Mesenteric fat pad (tissue), 1 donor: ENCODE measurements around the gene CLN6. TPM values are rescaled to one million over a fixed set of nuclear protein-coding genes. Genes with fewer than 3 reads are reported as not detected.
"Not testable (repeated sequence)": the region's sequence is repeated elsewhere in the genome, so short reads cannot be mapped to it uniquely, and the experiment has no call there.

ENCODE experiments used
- DNase-seq: peaks from one replicate; pipeline ENCODE4 v3.0.0-alpha.2; 2020; ENCODE audit warnings: low spot score
- total RNA-seq: library from RNA; stranded (reverse); fragmentation: NEBNext Ultra II Directional; extraction: Animal tissue kit (Norgen Biotek cat#: 25700); gene quantifications from one replicate; pipeline ENCODE4 v1.2.1, GENCODE V29; 2021
- donor health status: DM: yes; HTN: yes; CAD: no.

CLN6 gene
- total RNA-seq, 1 donor from 2014 or later: 24.7 TPM

DNA sequence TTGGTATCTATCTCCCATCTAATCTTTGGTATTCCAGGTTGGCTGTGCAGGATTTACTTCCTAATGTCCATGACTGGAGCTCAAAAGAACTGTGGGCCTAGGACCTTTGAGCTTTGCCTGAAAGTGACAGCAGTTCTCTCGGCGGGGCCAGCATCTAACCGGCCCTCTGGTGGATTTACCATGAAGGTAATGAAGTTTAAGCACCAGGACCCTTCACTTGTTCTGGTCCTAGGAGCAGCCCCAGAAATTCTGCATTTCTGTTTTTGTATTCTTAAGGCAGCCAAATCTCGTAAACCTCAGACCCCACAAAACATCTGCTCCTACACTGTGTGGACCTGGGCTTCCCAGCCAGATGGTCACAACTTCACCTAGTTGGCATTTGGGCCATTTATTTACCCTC is 37.4 kb downstream of the CLN6 start:
- DNase-seq: no peak

DNA sequence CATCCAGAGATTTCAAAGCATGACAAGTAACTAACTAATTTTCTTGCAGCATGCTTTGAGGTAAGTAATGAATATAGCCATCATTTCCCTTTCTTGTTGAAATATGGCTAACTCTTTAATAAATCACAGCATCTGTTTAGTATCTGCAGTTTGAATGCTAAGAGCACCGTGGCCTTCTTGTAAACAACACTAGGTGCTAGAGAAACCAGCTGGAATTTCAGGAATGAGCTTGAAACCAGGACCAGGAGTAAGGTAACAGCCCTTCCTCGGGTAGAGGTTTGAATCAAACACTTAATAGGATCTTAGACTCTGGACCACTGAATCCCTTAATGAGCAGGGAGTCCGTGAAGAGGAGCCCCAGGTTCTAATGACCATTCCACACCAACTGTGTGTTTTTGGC is 38.0 kb downstream of the CLN6 start:
- DNase-seq: no peak

DNA sequence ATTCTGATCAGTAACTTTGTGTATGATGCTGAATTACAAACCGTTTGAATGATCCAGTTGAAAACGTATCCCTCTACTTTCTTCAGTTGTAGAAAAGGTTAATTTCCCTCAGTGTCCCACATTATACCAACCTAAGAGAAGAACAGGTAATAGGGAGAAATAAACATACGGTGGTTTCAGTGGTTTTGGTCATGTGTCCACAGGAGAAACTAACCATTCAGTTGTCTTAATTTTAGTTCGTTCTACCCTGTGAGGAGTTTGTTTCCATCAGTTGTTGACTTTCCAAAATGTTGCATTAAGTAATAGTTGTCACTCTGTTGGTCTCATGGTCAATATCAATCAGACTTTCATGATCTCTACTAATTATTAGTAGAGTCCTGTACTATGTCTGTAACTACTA is 39.5 kb downstream of the CLN6 start:
- DNase-seq: no peak

DNA sequence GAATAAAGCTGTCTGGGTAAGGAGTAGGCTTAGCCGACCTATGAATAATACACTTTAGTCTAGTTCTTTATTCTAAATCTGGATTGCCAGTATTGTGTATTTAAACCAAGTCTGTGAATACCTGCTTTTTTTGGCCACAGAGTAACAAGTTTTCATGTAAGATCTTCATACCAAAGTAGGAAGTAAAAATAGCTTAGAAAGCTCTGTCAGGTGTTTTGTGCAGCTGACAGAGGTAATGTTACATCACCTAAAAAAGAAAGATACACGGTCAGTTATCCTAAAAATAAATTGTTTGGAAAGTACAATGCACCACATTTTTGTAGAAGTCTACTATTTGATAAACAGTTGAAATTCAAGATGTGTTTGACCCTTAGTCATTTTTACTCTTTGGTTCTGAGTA is 40.9 kb downstream of the CLN6 start:
- DNase-seq: no peak

DNA sequence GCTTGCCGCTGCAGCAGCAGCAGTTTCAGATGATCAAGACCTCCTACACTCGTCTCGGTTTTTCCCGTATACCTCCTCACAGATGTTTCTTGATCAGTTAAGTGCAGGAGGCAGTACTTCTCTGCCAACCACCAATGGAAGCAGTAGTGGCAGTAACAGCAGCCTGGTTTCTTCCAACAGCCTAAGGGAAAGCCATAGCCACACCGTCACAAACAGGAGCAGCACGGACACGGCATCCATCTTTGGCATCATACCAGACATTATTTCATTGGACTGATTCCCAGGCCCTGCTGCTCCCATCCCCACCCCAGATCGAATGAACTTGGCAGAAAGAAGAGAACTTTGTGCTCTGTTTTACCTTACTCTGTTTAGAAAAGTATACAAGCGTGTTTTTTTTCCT is 42.0 kb downstream of the CLN6 start:
- DNase-seq: no peak

DNA sequence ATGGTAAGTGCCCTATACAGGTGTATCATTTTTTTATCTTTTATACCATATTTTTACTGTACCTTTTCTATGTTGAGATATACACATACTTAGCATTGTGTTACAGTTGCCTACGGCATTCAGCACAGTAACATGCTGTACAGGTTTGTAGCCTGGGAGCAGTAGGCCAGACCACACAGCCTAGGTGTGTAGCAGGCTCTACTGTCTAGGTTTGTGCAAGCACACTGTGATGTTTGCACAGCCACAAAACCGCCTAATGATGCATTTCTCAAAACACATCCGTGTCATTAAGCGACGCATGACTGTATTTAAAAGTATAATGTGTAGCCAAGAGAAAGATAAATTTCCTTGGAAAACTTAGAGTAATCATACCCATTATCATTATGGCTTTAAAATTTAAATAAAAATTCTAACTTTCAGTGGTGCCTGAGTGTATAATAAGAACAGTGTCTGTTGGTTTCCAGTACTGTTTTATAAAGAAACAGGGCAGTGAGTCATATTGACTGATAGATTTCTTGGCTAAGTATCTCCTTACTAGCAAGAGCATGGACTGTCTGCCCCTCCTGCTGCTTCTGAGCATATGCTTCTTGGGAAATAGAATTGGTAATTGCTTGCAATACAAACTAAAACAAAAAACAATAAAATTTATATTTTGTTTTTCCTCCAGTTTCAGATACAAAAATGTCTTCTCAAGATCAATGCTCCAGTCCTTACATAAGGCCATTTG is 42.7 kb downstream of the CLN6 start:
- no peak for DNase-seq

DNA sequence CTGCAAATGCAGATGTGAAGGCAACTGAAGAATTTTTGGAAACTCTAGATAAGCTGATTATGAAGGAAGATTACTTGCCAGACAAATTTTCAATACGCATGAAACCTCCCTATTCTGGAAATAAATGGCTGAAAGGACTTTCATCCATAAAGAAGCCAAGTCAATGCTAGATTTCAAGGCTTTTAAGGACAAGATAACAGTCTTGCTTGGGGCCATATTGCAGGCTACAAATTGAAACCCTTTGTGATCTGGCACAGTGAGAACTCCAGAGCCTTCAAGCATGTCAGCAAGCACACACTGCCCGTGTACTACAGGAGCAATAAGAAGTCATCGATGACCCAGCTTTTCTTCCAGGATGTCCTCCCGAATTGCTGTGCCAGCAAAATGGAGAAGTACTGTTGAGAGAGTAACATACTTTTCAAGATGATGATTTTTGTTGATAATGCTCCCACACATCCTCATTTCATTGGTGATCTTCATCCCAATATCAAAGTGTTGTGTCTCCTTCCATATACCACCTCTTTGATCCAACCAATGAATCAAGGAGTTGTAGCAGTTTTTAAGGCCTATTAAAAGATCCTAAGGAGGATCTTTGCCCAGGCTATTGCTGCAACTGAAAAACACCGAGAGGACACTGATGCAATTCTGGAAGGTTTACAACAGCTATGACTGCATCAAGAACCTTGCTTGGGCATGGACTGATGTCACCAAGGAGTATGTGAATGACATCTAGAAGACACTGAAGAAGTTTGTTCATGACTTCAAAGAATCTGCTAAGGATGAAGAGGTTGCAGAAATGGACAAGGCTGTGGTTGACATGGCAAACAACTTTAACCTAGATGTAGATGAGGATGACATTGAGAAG is 44.7 kb downstream of the CLN6 start:
- DNase-seq: no peak

DNA sequence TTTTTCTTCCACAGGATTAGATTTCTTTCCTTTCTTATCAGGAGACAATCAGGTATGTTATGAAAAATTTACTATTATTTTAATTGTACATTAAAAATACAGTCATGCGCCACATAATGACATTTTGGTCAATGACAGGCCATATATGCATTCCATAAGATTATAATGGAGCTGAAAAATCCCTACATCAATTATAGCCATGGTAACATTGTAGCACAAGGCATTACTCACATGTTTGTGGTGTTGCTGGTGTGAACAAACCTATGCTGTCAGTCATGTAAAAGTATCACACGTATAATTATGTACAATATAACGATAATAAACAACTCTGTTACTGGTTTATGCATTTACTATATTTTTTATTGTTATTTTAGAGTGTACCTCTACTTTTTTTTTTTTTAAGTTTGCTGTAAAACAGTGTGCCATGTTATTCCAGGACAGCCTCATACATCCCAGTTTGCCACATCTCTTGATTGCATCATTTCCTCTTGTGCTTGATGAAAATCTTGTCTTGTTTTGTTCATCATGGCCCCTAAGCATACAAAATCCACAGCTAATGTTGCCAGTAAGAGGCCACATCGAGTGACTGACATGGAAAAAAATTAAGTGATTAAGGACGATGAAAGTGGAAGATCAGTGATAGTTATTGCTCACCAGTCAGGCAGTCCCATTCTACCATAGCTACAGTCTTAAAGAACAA is 45.8 kb downstream of the CLN6 start:
- DNase-seq: no peak

DNA sequence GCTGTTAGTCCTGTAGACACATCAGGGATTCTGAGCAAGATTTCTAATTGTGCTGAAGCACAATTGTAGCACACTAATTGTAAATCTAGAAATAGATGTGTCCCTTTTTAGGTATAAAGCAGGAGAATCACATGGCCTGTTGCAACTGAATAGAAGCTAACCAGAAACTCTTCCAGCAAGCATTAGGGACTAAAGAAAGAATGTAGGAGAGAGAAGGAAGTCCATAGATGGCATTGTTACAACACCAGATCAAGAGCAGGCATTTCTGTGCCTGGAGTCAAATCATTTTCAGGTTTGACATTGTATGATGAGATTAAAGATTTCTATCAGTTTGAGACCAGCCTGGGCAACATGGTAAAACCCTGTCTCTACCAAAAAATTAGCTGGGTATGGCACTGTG is 51.8 kb downstream of the CLN6 start:
- no peak for DNase-seq

DNA sequence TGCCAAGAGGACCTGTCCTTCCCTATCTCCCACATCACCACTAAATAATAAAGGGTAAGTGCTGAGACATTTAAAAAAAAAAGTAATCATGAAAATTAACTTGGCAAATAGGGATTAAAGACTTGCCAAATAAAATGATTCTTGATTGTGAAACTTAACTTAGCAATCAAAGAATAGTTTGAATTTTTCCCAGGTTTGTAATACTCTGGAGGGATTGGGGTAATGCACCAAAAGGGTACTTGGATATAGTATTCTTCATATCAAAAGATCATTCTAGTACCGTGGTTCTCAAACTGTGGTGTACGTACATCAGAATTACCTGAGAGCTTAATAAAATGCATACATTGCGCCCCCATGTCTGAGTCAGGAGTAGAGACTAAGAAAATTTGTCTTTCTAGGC is 52.9 kb downstream of the CLN6 start:
- DNase-seq: no peak

DNA sequence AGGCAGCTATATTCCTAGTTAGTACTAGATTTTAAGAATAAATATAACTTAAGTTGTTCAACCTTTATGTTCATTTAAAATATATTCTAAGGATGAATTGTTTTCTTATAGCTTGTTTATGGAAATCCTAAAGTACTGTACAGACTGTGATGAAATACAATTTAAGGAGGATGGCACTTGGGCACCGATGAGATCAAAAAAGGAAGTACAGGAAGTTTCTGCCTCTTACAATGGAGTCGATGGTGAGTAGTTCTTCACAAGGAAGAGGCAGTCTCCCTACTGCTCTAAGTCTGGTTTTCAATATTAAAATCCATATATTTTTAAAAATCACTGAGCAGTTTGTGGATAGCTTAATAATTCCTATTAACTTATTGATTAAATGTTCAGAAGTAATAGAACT is 54.0 kb downstream of the CLN6 start:
- DNase-seq: no peak

DNA sequence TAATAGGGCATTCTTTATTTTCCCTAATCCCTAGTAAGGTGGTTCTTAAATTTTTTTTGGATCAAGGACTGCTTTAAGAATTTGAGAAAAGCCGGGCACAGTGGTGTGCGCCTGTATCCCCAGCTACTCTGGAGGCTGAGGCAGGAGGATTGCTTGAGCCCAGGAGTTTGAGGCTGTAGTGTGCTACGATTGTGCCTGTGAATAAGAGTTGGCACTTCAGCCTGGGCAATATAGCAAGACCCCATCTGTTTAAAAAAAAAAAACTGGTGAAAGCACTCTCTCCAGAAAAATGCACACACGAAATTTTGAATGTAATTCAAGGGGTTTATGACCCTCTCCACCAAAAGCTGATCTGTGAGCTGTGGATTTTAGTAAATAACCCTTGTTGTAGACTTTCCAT is 56.4 kb downstream of the CLN6 start:
- no peak for DNase-seq

DNA sequence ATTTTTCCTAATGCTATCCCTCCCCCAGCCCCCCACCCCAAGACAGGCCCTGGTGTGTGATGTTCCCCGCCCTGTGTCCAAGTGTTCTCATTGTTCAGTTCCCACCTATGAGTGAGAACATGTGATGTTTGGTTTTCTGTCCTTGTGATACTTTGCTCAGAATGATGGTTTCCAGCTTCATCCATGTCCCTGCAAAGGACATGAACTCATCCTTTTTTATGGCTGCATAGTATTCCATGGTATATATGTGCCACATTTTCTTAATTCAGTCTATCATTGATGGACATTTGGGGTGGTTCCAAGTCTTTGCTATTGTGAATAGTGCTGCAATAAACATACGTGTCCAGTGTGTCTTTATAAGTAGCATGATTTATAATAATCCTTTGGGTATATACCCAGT is 57.5 kb downstream of the CLN6 start:
- not testable (repeated sequence) for DNase-seq

DNA sequence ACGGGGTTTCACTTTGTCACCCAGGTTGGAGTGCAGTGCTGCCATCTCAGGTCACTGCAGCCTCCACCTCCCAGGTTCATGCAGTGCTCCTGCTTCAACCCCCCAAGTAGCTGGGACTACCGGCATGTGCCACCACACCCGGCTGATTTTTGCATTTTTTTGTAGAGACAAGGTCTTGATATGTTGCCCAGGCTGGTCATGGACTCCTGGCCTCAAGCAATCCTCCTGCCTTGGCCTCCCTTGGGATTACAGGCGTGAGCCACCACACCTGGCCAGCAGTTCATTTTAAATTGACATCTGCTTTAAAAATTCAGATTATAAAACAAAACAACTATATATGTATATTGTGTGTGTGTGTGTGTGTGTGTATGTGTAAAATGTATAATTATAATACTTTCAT is 62.7 kb downstream of the CLN6 start:
- DNase-seq: no peak

DNA sequence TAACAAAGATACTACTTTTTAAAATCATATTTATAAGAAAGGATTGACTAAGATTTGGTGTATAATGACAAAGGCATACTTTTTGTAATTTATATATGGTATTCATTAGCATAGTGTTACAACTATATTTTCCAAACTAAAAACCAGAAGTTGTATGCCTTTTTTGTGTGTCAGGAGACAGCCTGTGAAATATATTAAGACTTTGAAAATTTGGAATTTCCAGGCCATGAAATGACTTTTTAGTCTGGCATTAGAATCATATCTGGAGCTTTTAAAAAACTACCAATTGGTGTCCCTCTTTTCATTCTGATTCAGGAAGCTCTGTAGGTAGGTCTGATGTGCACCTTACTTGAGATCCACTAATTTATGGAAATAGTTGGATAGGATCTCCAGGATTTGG is 66.3 kb downstream of the CLN6 start:
- DNase-seq: no peak

DNA sequence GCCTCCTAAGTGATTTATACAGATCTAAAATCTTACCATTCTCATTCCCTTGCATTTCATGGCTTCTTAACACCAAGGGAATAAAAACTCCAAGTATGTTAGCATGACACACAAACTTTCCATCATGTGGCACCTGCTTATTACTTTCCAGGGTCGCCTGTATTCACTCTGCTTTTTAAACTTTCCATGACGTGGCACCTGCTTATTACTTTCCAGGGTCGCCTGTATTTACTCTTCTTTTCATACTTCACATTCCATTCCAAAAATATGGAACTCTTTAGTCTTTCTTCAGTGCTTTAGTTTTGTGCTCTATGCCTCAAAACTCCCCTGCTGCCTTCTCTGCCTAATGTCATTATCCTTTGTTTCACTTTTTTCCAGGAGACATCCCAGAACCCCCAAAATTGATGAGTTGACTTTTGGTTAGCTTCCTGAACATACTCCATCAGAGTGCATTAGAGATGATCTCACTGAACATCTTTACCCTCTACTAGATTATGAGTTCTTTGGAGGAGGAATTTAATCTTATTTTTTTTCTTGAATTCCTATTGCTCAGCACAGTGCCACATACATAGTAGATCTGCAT is 71.4 kb downstream of the CLN6 start:
- DNase-seq: no peak

DNA sequence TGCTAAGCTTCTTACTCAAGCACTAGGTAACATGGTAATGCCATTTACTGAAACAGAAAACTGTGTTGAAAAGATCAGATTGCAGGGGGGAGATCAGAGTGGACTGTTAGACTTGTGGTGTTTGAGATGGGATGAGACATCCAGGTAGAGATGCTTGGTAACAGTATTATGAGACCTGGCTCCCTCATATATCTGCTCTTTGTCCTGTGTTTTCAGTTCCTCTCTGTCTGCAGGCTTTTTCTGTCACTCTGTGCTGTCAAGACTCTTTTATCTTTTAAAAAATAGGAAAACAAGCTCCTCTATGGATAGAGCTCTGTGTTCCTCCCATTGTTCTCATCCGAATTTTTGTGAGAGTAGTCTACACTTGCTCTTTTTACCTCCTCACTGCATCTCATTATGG is 72.5 kb downstream of the CLN6 start:
- no peak for DNase-seq

Other genes with a start within 250 kb of the CLN6 start
- 37.3 TPM for gene PIAS1, start 175.4 kb downstream of the CLN6 start, total RNA-seq
- gene CALML4, start 24.4 kb downstream of the CLN6 start, total RNA-seq: 7.2 TPM
- gene FEM1B, start 48.0 kb upstream of the CLN6 start, total RNA-seq: 48.7 TPM
- 4.5 TPM for gene ITGA11, start 202.4 kb upstream of the CLN6 start, total RNA-seq